Amygdala (tissue), 56 donors: ENCODE measurements around the gene NCL.
"Not testable (repeated sequence)": the region's sequence is repeated elsewhere in the genome, so short reads cannot be mapped to it uniquely, and the experiment has no call there.

Experiments
- DNase-seq, 56 donors: peaks; one replicate each; lab custom pipeline; 2025; lab: John Stamatoyannopoulos, UW

NCL gene

GRCh38 chr2:231449503-231450054 lies 14.7 kb downstream of the NCL start:
- DNase-seq = no peak

GRCh38 chr2:231436957-231437356 lies 27.3 kb downstream of the NCL start:
- no peak for DNase-seq

- DNase-seq = no peak
These were observed 30.3 kb downstream of the NCL start for GRCh38 chr2:231433990-231434389.

- no peak for DNase-seq
These were observed 32.7 kb downstream of the NCL start for GRCh38 chr2:231431606-231432005.

- DNase-seq = not testable (repeated sequence)
These were observed 33.8 kb downstream of the NCL start for GRCh38 chr2:231430437-231430836.

GRCh38 chr2:231429901-231430300 lies 34.4 kb downstream of the NCL start:
- no peak for DNase-seq

- DNase-seq = no peak
These were observed 35.1 kb downstream of the NCL start for GRCh38 chr2:231429152-231429551.

- DNase-seq = no peak
These were observed 37.2 kb downstream of the NCL start for GRCh38 chr2:231427116-231427515.

GRCh38 chr2:231425811-231426703 lies 38.2 kb downstream of the NCL start:
- no peak for DNase-seq

GRCh38 chr2:231425291-231425810 lies 38.9 kb downstream of the NCL start:
- no peak for DNase-seq

GRCh38 chr2:231423176-231423575 lies 41.1 kb downstream of the NCL start:
- DNase-seq = no peak

- DNase-seq = no peak
These were observed 42.2 kb downstream of the NCL start for GRCh38 chr2:231422056-231422455.

GRCh38 chr2:231421051-231421580 lies 43.2 kb downstream of the NCL start:
- DNase-seq = no peak

GRCh38 chr2:231418820-231419640 lies 45.3 kb downstream of the NCL start:
- DNase-seq = no peak

GRCh38 chr2:231415029-231415428 lies 49.3 kb downstream of the NCL start:
- no peak for DNase-seq

- DNase-seq = no peak
These were observed 50.3 kb downstream of the NCL start for GRCh38 chr2:231413921-231414476.

- DNase-seq = no peak
These were observed 50.8 kb downstream of the NCL start for GRCh38 chr2:231413456-231413855.

GRCh38 chr2:231412618-231412963 lies 51.7 kb downstream of the NCL start:
- DNase-seq = no peak

- DNase-seq = peak in 54 of 56 donors; percentile 23 to 90 (median 66)
These were observed 52.3 kb downstream of the NCL start for GRCh38 chr2:231411831-231412617.

- no peak for DNase-seq
These were observed 53.0 kb downstream of the NCL start for GRCh38 chr2:231411237-231411636.
